ENCODE results near the gene MAD1L1. TPM values are rescaled to one million over a fixed set of nuclear protein-coding genes. Genes with fewer than 3 reads are reported as not detected.

Gene MAD1L1
- total and polyA plus RNA-seq, 4 donors = 12.8 to 20.7 (median 16.5) TPM

GRCh38 chr7:2075811-2076210 lies 156.9 kb downstream of the MAD1L1 start:
- 97% methylated on average over 17 of the region's 17 CpGs for WGBS
- TF ChIP-seq HNF4G (IDR thresholded peaks at IDR 0.05) (no peak), GABPA (IDR thresholded peaks at IDR 0.05 in 1 of 2, conservative IDR thresholded peaks at IDR 0.05 in 1 of 2) (no peak), SP1 (IDR thresholded peaks at IDR 0.05) (no peak), RAD21 (IDR thresholded peaks at IDR 0.05) (no peak), TAF1 (conservative IDR thresholded peaks at IDR 0.05) (no peak), ZBTB33 (IDR thresholded peaks at IDR 0.05) (no peak), YY1 (IDR thresholded peaks at IDR 0.05) (no peak)
- H3K4me3 ChIP-seq (ENCODE audit: low read depth in 1 of 3, low read length in 3 of 3) = no peak overlapping the region
- H3K27ac ChIP-seq (ENCODE audit: low read depth in 1 of 2, low read length in 2 of 2) = no peak overlapping the region
- H3K4me1 ChIP-seq (ENCODE audit: control insufficient read depth in 4 of 4, insufficient read depth in 4 of 4, low read length in 3 of 4) = no peaks in the 10 kb centered on the region
- H3K9me3 ChIP-seq (ENCODE audit: control insufficient read depth in 4 of 4, low read length in 3 of 4) = no peaks in the 10 kb centered on the region
- no peak for DNase-seq (ENCODE audit: low spot score)
- H3K9ac ChIP-seq (ENCODE audit: low read depth in 1 of 2, low read length in 2 of 2) = no peak overlapping the region
- H3K27me3 ChIP-seq (ENCODE audit: control insufficient read depth in 4 of 4, insufficient read depth in 4 of 4, low read length in 3 of 4) = no peaks in the 10 kb centered on the region
- H3K36me3 ChIP-seq (ENCODE audit: control insufficient read depth in 4 of 4, insufficient read depth in 3 of 4, low read depth in 1 of 4, low read length in 3 of 4) = peaks cover 0 to 5% (median 0%) of the 10 kb centered on the region in 4 donors

- Histone ChIP-seq H3K9me3 (ENCODE audit: control insufficient read depth in 4 of 4, low read length in 3 of 4) (no peaks in the 10 kb centered on the region), H3K36me3 (ENCODE audit: control insufficient read depth in 4 of 4, insufficient read depth in 3 of 4, low read depth in 1 of 4, low read length in 3 of 4) (peaks cover 0 to 5% (median 0%) of the 10 kb centered on the region in 4 donors), H3K27ac (ENCODE audit: low read depth in 1 of 2, low read length in 2 of 2) (no peak overlapping the region), H3K4me1 (ENCODE audit: control insufficient read depth in 4 of 4, insufficient read depth in 4 of 4, low read length in 3 of 4) (no peaks in the 10 kb centered on the region), H3K4me3 (ENCODE audit: low read depth in 1 of 3, low read length in 3 of 3) (no peak overlapping the region), H3K9ac (ENCODE audit: low read depth in 1 of 2, low read length in 2 of 2) (no peak overlapping the region), H3K27me3 (ENCODE audit: control insufficient read depth in 4 of 4, insufficient read depth in 4 of 4, low read length in 3 of 4) (no peaks in the 10 kb centered on the region)
- 93% methylated on average over 17 of the region's 17 CpGs for WGBS
- no peak for DNase-seq (ENCODE audit: low spot score)
- TF ChIP-seq CTCF (IDR thresholded peaks at IDR 0.05; ENCODE audit: low read depth, low read length, missing input control) (no peak), REST (IDR thresholded peaks at IDR 0.05) (no peak), MAX (IDR thresholded peaks at IDR 0.05) (no peak), ATF3 (IDR thresholded peaks at IDR 0.05) (no peak), FOXA2 (IDR thresholded peaks at IDR 0.05) (no peak), SP1 (IDR thresholded peaks at IDR 0.05) (no peak), RAD21 (IDR thresholded peaks at IDR 0.05) (no peak), HNF4G (IDR thresholded peaks at IDR 0.05) (no peak), ZBTB33 (IDR thresholded peaks at IDR 0.05) (no peak), HNF4A (conservative IDR thresholded peaks at IDR 0.05) (no peak), JUND (IDR thresholded peaks at IDR 0.05) (no peak), GABPA (IDR thresholded peaks at IDR 0.05 in 1 of 2, conservative IDR thresholded peaks at IDR 0.05 in 1 of 2) (no peak), TAF1 (conservative IDR thresholded peaks at IDR 0.05) (no peak), YY1 (IDR thresholded peaks at IDR 0.05) (no peak), EGR1 (IDR thresholded peaks at IDR 0.05; ENCODE audit: low read depth in 2 of 2) (no peak), RXRA (IDR thresholded peaks at IDR 0.05) (no peak), NR2F2 (IDR thresholded peaks at IDR 0.05) (no peak), FOXA1 (IDR thresholded peaks at IDR 0.05) (no peak)
These were observed 158.1 kb downstream of the MAD1L1 start for GRCh38 chr7:2074691-2075090.
